Tibial artery (tissue), 4 donors: ENCODE measurements around the gene VSIG10L.

Experiments
- DNase-seq, 2 donors: peaks; one replicate each; pipeline ENCODE4 v3.0.0-alpha.2; 2019
- H3K27ac ChIP-seq, 2 donors: fragments of 200-600 bp; sonication (generic) in 1 of 2; 1 replicate in 1 of 2; 2 replicates in 1 of 2; pipeline ENCODE4 v1.5.1; 2018 to 2019; ENCODE audit warnings: mild to moderate bottlenecking in 1 of 2
- H3K27me3 ChIP-seq, 2 donors: fragments of 200-600 bp; sonication (generic) in 1 of 2; one replicate each; pipeline versions ENCODE4 v1.5.1 to v1.6.0; 2016 to 2019
- H3K36me3 ChIP-seq, 3 donors: fragments of 200-600 bp; sonication (generic) in 2 of 3; one replicate each; pipeline ENCODE4 v1.5.1; 2016 to 2019; ENCODE audit warnings: mild to moderate bottlenecking in 2 of 3
- H3K4me1 ChIP-seq, 4 donors: fragments of 200-600 bp; sonication (generic) in 2 of 4; 1 replicate in 3 of 4; 2 replicates in 1 of 4; pipeline ENCODE4 v1.5.1; 2016 to 2019
- H3K4me3 ChIP-seq, 2 donors: fragments of 200-600 bp; sonication (generic) in 1 of 2; 1 replicate in 1 of 2; 2 replicates in 1 of 2; pipeline ENCODE4 v1.5.1; 2018 to 2019; ENCODE audit warnings: mild to moderate bottlenecking in 2 of 2
- H3K9me3 ChIP-seq, 3 donors: fragments of 200-600 bp; sonication (generic) in 1 of 3; one replicate each; pipeline ENCODE4 v1.5.1; 2016 to 2019
- intact Hi-C: fragments of 100-400 bp; cut with DNase I; formaldehyde crosslinking; loops from one replicate; pipeline ENCODE4 v1.15.0; 2023; ENCODE audit warnings: low total_unique reads
- TF ChIP-seq, protein P1 (sequence below), 2 experiments: fragments of 200-600 bp in 1 of 2; fragments of 450-650 bp in 1 of 2; IDR thresholded peaks; one replicate each; pipeline ENCODE4 v1.5.1; 2017 to 2019; ENCODE audit warnings: antibody characterized with exemption in 2 of 2, mild to moderate bottlenecking in 1 of 2, moderate library complexity in 1 of 2

VSIG10L gene

DNA sequence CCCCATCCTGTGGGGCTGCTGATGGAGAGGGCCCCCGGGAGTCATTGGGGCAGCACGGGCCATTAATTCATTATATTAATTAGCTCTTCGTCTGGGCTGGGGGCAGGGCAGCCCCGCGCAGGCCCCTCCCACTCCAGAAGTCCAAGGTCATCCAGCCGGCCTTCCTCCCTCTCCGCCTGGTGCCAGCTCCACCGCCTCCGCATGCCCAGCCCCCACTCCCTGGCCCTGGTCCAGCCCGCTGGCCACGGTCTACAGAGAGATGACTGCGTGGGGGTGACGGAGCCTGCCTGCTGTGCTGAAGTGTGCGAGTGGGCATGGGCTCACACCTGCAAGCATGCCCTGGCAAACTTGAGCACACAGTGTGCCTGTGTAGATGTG is 21.7 kb downstream of the VSIG10L start:
- Histone ChIP-seq H3K9me3 (no peaks in the 10 kb centered on the region), H3K4me3 (no peak overlapping the region), H3K27ac (no peak overlapping the region), H3K27me3 (peaks cover 0 to 40% of the 10 kb centered on the region in 2 donors), H3K36me3 (no peaks in the 10 kb centered on the region), H3K4me1 (no peaks in the 10 kb centered on the region)
- TF ChIP-seq, protein P1, sequence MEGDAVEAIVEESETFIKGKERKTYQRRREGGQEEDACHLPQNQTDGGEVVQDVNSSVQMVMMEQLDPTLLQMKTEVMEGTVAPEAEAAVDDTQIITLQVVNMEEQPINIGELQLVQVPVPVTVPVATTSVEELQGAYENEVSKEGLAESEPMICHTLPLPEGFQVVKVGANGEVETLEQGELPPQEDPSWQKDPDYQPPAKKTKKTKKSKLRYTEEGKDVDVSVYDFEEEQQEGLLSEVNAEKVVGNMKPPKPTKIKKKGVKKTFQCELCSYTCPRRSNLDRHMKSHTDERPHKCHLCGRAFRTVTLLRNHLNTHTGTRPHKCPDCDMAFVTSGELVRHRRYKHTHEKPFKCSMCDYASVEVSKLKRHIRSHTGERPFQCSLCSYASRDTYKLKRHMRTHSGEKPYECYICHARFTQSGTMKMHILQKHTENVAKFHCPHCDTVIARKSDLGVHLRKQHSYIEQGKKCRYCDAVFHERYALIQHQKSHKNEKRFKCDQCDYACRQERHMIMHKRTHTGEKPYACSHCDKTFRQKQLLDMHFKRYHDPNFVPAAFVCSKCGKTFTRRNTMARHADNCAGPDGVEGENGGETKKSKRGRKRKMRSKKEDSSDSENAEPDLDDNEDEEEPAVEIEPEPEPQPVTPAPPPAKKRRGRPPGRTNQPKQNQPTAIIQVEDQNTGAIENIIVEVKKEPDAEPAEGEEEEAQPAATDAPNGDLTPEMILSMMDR (IDR thresholded peaks at IDR 0.05) = no peak
- no peak for DNase-seq
- intact Hi-C loops = no loop called here

DNA sequence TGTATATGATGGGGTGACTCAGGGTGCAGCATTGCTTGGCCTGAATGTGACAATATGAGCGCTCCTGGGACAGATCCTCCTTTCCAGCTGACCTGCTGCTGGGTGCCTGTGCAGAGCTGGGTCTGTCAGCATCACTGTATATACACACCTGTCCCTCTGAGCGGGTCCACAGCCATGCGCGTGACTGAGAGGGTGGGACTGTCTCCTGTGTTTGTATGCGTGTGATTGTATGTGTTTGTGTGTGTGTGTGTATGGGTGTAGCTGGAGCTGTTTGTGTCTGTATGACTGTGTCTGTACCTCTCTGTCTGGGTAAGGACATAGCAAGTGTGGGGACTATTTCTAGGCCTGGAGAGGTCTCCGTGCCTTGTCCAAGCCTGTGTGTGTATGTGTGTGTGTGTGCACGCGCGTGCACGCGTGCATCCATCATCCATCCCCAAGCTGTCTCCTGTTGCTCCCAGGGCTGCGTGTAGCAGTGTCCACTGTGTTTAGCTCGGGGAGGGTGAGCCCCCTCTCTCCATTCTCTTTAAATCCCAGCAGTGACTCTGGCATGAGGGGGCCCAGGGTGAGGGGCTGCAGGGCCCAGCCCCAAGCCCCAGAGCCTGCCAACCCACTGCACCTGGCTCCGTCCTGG is 22.2 kb downstream of the VSIG10L start:
- intact Hi-C loops = no loop called here
- Histone ChIP-seq H3K27ac (no peak overlapping the region), H3K9me3 (no peaks in the 10 kb centered on the region), H3K27me3 (peaks cover 0 to 40% of the 10 kb centered on the region in 2 donors), H3K4me1 (no peaks in the 10 kb centered on the region), H3K36me3 (no peaks in the 10 kb centered on the region), H3K4me3 (no peak overlapping the region)
- TF ChIP-seq, protein P1 (IDR thresholded peaks at IDR 0.05) = no peak
- no peak for DNase-seq

DNA sequence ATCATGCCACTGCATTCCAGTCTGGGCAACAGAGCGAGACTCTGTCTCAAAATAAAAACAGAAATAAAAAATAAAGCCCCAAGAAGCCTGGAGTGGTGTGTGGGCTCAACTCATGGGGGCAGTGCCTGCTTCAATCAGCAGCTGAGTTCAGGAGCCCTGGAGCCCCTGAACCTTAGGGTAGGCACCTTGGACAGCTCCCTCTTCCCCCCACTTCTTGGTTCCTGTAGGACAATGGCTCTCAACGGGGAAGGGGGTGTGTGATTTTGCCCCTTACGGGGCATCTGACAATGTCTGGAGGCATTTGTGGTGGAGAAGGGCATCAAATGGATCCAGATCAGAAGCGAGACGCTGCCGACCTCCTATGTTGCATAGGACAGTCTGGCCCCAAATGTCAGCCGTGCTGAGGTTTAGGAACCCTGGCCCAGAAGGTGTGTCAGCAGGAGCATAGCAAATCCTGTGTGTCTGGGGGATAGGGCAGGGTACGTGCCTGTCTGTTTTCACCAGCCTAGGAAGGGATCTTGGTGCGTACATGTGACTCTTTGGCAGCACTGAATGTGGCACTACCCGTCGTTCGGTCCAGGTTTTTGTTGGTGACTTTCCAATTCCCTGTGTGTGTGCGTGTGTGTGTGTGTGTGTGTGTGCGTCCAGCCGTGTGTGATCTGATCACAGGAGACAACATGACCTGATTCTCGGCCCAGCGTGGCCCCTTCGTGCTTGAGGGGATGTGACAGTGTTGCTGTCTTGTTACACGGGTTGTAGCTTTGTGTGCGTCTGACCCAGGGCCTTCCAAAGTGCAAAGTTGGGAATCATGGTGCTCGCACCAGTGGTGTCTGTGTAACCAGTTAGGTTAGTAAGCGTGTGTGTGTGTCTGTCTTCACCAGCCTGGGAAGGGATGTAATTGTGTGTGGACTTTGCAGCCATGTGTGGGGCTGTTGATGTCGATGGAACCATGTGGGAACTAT is 23.0 kb downstream of the VSIG10L start:
- H3K4me3 ChIP-seq = no peak overlapping the region
- no peaks in the 10 kb centered on the region for H3K9me3 ChIP-seq
- intact Hi-C loops = no loop called here
- H3K27me3 ChIP-seq = peaks cover 0 to 39% of the 10 kb centered on the region in 2 donors
- H3K36me3 ChIP-seq = no peaks in the 10 kb centered on the region
- TF ChIP-seq, protein P1 (IDR thresholded peaks at IDR 0.05) = no peak
- no peak overlapping the region for H3K27ac ChIP-seq
- no peaks in the 10 kb centered on the region for H3K4me1 ChIP-seq
- DNase-seq = no peak

DNA sequence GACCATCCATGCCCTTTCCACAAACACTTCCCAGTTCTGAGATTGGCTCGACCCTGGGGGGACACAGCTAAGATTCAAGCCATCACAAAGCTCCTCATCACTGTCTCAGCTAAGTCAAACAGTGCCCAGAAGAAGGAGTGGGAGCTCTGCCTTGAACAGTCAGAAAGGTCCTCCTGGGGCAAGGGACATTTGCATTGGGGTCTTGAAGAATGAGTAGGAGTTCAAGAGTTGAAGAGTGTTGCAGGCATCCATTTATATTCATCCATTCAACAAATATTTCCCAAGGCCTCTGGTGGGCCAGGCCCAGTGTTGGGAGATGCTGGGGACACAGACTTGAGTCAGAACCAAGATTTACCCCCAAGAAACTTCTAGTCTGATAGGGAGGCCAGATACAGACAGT is 24.0 kb downstream of the VSIG10L start:
- Histone ChIP-seq H3K4me3 (no peak overlapping the region), H3K9me3 (no peaks in the 10 kb centered on the region), H3K4me1 (no peaks in the 10 kb centered on the region), H3K36me3 (no peaks in the 10 kb centered on the region), H3K27ac (no peak overlapping the region), H3K27me3 (peaks cover 0 to 31% of the 10 kb centered on the region in 2 donors)
- TF ChIP-seq, protein P1 (IDR thresholded peaks at IDR 0.05) = no peak
- DNase-seq = no peak
- intact Hi-C loops = no loop called here

DNA sequence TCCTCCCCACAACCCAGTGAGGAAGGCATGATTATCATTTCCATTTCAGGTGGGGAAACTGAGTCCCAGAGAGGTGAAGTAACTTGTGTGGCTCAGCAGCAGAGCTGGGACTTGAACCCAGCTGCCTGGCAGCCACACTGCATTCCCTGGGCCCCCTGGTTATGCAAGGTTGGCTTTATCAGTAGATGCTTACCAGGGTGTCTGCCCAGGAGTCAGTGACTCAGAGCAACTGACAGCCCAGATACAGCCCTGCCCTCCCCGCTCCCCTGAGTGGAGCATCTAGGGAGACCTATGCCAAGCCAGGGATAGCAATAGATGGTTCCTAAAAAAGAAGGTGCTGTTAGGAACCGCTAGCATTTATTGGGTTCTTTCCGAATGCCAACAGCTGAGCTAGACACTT is 24.6 kb downstream of the VSIG10L start:
- Histone ChIP-seq H3K27me3 (peaks cover 0 to 31% of the 10 kb centered on the region in 2 donors), H3K9me3 (no peaks in the 10 kb centered on the region), H3K36me3 (no peaks in the 10 kb centered on the region), H3K27ac (no peak overlapping the region), H3K4me3 (no peak overlapping the region), H3K4me1 (no peaks in the 10 kb centered on the region)
- intact Hi-C loops = no loop called here
- TF ChIP-seq, protein P1 (IDR thresholded peaks at IDR 0.05) = no peak
- no peak for DNase-seq
